HG03439 (cell line): Measurements from ENCODE around the gene ZNF337.
"Not testable (repeated sequence)": the region's sequence is repeated elsewhere in the genome, so short reads cannot be mapped to it uniquely, and the experiment has no call there.

Source experiments
- ATAC-seq: cut with Tn5 transposase; IDR thresholded peaks from one replicate; pipeline ENCODE4 v1.9.1; 2021; ENCODE audit warnings: mild to moderate bottlenecking, moderate library complexity; ENCODE audit not compliant: unreplicated experiment

Gene ZNF337

DNA sequence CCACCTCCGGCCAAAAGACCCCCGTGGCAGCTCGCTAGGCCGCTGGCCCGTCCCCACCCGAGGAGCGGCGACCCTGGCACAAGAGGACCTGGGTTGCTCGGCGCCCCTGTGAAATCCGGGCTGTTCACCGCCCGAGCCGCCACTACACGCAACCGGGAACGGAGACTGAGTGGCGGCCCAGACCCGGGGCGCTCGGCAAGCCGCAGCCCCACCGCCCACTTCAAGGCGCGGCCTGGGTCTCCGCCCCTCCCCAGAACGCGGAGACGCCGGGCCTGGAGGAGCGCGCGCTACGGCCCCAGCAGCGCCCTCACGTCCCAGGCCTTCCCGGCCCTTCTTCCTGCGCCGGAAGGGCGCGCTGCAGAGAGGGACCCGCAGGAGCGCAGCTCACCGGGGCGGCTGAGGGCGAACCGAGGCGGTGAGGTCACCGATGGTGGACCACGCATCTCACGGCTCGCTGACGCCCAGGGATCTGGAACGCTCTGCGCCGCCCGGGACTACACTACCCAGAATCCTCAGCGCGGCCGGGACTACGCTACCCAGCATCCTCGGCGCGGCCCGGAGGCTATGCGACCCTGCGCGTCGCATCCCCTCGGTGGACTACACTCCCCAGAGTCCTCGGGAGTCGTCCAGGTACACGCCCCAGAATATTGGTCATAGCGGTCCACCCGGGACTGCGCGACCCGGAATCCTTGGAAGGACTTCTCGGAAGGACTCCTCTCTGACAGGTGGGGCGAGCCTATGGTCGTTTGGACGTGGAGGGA is at the start of gene ZNF337:
TSS of gene ZNF337 (minus strand) at position 483 of the 761 bp plus-strand sequence. CDS start 10,436 bp downstream, outside the sequence.
- ATAC-seq = peak; percentile 99

DNA sequence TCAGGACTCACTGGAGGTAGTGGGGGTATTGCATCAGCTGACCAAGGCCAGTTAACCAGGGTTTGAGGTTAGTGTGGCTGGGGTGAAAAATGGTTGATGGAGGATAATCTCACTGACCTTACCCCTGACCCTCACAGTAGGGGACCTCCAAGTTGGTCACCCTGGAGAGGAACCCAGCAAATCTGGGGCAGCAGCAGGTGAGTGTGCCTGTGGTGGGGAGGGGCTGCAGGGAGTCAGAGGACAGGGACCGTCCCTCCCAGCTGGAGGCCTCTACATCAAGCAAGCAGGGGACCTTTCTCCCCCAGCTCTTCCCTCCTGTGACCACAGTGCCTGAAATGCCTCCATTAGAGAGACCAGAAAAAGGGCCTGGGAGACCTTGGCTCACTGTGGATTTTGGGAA is 49.1 kb upstream of the ZNF337 start:
- ATAC-seq = no peak

DNA sequence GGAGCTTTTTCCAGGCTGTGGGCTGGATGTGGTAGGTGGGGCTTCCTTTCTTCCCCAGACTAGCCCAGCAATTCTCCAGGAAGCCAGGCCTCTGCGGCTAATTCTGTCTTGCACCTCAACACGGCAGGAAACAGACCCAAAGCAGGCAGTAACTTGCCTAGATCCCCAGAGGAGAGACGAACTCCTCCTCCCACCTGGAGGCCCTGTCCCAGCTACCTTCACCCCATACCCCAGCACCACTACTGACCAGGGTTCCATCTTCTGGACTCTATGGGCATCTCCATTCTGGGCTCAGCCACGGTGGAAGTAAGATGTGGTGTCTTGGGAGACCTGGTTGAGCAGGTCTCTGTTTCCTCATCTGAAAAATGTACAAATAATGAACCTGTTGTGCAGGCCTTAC is 48.4 kb upstream of the ZNF337 start:
- ATAC-seq = no peak

DNA sequence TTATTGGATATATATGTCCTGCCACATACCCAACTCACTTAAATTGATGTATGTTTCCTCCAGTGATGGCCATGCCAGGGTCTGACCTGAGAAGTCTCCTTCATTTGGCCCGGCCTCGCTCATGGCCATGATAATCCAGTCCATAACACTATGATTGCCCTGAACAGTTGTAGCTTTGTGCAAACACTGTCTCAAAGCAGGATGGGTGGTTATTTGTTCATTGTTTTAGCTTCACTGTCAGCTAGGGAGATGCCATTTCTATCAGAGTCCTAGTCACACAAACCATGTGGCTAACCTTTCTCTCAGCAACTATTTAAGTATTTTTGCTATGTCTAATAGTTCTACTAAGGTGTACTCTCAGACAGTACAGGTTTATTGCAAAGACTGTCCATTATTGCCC is 47.6 kb upstream of the ZNF337 start:
- ATAC-seq = no peak

DNA sequence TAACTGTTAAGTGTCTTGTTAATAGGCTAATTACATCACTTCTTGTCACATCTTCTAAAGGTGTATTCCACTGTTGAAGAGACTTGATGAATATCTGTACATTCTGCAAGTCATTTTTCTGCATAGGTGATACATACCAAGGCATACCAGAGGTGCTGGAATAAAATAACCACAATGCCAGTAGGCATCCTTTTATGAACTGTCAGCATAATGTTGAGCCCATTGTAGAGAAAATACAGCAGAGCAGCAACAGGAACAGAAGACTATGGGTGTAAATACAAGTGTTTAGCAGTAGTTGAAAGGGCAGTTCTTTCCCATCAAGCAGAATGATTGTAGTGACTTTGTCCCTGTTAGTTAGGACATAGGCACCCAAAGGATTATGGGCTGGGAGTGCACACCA is 44.4 kb upstream of the ZNF337 start:
- ATAC-seq = no peak

DNA sequence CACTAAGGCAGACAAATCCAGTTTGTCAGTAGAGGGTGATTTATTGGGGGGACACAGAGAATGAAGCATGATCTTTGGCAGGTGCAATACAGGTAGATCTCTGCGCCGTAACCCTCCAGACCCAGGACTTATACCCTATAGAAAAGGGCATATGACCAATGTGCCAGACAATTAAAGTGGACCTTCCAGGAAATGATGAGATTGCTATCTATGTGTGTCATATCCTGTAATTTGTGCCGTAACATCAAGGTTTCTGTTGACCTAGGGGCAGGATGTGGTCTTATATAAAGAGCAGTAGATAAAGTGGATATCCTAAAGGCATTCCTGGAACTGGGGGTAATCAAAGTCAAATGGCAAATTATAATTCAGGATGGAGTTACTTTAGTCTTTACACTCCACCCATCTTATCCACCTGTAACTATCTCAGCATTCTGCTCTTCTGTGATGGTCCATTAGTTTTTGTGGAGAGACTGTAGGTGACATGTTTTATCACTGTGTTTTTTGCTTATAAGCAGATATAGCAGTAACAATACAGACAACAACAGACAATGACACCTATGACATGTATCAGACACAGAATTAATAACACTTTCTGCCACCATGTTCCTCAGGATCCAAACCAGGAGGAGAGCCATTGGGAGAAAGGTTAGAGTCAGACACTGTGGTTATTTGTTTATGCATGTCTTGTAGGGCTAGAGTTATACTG is 43.1 kb upstream of the ZNF337 start:
- ATAC-seq = no peak

DNA sequence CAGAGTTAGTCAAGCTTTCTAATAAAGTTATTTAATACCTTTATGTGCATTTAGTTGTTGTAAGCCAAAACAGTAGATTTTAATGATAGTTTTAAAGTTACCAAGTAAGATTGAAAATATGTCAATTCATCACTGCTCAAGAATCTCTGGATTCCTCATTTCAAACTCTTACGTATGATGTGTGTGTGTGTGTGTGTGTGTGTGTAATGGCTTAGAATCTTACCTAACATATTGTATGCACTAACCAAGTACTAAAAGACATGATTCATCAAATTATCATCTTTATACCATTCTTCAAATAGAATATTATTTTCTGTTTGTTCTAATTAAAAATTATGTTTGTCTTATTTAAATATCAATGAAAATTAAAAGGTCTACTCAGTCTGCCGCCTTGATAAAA is 41.5 kb upstream of the ZNF337 start:
- ATAC-seq = no peak

DNA sequence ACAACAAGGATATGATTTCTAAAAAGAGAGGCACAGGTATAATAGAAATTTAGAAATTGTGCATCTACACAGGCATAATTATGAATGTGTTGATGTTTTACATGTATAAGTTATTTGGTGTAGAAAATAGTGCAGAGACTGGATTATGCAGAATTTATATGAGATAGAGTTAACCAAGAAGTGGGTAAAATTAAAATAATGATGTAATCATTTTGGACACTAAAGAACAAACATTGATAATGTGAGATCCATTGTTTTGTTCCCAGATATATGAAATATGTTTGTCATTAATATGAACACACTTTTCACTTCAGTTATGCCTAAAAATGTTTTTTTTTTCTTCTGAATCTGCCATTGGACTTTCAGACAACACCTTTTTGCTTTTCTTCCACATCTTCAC is 37.2 kb upstream of the ZNF337 start:
- ATAC-seq = no peak

DNA sequence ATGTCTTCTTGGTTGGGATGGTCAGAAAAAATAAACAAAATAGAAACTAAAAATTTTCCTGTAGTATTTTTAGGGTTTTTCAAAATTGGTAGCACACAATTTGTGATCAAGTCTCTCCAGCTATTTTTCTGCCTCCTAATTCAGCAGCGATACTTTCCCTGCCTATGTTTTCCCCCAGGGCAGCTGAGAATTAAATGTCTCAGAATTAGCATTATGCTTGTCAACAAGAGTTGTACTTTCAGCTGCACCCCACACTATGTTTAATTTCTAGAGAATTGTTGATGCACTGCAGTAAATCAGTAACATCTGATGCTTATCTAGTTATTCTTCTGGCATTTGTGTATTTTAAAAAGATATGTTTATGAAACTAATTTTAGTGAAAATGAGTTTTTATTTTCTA is 34.2 kb upstream of the ZNF337 start:
- no peak for ATAC-seq

DNA sequence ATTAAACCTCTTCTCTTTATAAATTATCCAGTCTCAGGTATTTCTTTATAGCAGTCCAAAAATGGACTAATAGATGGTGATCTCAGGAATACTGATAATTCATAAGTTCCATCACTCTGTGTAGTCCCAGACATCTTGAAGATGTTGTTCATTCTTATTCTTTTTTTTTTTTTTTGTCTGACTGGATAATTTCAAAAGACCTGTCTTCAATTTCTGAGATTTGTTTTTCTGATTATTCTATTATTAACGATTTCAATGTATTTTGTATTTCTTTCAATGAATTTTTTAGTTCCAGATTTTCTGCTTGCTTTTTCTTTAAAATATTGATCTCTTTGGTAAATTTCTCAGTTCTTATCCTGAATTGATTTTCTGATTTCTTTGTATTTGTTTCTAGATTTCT is 29.7 kb upstream of the ZNF337 start:
- ATAC-seq = no peak

DNA sequence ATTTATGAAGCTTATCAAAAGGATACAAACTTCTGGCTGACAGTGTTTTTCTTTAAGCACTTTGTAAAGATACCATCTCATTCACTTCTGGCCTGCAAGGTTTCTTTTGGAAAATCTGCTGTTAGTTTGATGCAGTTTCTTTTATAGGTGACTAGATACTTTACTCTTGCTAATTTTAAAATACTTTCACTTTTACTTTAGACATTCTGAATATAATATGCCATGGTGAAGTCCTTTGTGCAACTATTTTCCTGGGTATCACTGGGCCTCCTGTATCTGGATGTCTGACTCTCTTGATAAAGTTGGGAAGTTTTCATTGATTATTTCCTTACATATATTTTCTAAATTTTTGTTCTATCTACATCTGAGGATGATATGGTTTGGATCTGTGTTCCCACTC is 29.0 kb upstream of the ZNF337 start:
- no peak for ATAC-seq

DNA sequence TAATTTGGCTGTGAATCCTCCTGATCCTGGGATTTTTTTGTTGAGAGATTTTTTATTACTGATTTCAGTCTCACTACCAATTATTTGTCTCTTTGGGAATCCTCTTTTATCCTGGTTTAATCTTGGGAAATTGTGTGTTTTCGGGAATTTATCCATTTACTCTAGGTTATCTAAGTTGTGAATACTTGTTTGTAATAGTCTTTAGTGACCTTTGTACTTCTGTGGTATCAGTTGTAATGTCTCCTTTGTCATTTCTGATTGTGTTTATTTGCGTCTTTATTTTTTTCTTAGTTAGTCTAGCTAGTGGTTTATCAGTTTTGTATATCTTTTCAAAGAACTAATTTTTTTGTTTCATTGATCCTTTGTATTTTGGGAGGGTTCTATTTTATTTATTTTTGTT is 27.3 kb upstream of the ZNF337 start:
- ATAC-seq = no peak

DNA sequence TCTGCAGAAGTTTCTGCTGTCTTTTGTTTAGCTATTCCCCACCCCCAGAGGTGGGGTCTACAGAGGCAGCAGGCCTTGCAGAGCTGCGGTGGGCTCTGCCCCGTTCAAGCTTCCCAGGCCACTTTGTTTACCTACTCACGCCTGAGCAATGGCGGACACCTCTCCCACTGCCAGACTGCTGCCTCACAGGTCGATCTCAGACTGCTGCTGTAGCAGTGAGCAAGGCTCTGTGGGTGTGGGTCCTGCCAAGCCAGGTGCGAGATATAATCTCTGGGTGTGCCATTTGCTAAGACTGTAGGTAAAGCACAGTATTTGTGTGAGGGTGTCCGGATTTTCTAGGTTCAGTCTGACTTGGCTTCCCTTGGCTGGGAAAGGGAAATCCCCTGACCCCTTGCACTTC is 23.6 kb upstream of the ZNF337 start:
- ATAC-seq = no peak

DNA sequence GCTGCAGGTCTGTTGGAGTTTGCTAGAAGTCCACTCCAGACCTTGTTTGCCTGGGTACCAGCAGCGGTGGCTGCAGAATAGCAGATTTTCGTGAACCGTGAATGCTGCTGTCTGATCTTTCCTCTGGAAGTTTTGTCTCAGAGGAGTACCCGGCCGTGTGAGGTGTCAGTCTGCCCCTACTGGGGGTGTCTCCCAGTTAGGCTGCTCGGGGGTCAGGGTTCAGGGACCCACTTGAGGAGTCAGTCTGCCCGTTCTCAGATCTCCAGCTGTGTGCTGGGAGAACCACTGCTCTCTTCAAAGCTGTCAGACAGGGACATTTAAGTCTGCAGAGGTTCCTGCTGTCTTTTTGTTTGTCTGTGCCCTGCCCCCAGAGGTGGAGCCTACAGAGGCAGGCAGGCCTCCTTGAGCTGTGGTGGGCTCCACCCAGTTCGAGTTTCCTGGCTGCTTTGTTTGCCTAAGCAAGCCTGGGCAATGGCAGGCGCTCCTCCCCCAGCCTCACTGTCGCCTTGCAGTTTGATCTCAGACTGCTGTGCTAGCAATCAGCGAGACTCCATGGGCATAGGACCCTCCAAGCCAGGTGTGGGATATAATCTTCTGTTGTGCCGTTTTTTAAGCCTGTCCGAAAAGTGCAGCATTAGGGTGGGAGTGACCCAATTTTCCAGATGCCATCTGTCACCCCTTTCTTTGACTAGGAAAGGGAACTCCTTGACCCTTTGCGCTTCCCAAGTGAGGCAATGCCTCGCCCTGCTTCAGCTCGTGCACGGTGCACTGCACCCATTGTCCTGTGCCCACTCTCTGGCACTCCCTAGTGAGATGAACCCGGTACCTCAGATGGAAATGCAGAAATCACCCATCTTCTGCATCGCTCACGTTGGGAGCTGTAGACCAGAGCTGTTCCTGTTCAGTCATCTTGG is 22.5 kb upstream of the ZNF337 start:
- ATAC-seq = not testable (repeated sequence)

DNA sequence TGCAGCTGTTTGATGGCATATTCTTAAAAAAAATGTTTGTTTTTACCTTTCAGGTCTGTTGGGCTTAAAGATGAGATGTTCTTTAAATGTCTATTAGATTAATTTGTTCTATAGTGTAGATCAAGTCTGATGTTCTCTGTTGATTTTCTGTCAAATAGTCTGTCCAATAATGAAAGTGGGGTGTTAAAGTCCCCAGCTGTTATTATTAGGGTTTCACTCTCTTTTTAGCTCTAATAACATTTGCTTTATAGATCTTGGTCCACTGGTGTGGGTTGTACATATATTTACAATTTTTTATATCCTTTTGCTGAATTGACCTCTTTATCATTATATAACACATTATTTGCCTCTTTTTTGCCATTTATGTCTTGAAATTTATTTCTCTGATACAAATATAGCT is 11.0 kb upstream of the ZNF337 start:
- no peak for ATAC-seq

DNA sequence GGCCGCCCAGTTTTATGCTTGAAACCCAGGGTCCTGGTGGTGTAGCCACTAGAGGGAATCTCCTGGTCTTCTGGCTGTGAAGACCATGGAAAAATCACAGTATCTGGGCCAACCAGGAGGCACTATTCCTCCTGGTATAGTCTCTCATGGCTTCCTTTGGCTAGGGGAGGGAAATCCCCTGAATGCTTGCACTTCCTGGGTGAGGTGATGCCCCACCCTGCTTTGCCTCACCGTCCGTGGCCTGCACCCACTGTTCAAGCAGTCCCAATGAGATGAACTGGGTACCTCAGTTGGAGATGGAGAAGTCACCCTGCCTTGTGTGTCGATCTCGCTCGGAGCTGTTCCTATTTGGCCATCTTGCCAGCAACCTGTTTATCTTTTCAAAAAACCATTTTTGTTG is 10.1 kb upstream of the ZNF337 start:
- no peak for ATAC-seq

DNA sequence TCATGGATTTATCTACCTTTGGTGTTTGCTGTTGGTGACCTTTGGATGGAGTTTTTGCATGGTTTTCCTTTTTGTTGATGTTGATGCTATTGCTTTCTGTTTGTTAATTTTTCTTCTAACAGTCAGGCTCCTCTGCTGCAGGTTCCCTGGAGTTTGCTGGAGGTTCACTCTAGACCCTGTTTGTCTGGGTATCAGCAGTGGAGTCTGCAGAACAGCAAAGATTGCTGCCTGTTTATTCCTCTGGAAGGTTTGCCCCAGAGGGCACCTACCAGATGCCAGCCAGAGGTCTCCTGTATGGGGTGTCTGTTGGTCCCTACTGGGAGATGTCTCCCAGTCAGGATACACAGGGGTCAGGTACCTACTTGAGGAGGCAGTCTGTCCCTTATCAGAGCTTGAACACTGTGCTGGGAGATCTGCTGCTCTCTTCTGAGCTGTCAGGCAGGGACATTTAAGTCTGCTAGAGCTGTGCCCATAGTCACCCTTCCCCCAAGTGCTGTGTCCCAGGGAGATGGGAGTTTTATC is 9.2 kb upstream of the ZNF337 start:
- no peak for ATAC-seq

DNA sequence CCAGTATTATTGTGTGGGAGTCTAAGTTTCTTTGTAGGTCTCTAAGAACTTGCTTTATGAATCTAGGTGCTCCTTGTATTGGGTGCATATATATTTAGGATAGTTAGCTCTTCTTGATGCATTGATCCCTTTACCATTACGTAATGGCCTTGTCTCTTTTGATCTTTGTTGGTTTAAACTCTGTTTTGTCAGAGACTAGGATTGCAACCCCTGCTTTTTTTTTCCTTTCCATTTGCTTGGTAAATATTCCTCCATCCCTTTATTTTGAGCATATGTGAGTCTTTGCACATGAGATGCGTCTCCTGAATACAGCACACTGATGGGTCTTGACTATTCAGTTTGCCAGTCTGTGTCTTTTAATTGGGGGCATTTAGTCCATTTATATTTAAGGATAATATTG is 7.7 kb upstream of the ZNF337 start:
- ATAC-seq = not testable (repeated sequence)

DNA sequence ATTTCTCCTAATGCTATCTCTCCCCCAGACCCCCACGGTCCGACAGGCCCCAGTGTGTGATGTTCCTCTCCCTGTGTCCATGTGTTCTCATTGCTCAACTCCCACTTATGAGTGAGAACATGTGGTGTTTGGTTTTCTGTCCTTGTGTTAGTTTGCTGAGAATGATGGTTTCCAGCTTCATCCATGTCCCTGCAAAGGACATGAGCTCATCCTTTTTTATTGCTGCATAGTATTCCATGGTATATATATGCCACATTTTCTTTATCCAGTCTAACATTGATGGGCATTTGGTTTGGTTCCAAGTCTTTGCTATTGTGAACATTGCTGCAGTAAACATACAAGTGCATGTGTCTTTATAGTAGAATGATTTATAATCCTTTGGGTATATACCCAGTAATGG is 4.2 kb upstream of the ZNF337 start:
- not testable (repeated sequence) for ATAC-seq

DNA sequence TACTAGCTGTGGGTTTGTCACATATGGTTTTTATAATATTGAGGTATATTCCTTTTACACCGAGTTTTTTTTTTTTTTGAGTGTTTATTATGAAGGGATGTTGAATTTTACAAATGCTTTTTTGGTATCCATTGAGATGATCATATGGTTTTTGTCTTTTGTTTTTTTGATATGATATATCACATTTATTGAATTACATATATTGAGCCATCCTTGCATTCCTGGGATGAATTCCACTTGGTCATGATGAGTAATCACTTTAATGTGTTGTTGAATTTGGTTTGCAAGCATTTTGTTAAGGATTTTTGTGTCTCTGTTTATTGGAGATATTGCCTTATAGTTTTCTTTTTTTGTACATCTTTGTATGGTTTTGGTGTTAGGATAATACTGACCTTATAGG is 3.3 kb upstream of the ZNF337 start:
- no peak for ATAC-seq

DNA sequence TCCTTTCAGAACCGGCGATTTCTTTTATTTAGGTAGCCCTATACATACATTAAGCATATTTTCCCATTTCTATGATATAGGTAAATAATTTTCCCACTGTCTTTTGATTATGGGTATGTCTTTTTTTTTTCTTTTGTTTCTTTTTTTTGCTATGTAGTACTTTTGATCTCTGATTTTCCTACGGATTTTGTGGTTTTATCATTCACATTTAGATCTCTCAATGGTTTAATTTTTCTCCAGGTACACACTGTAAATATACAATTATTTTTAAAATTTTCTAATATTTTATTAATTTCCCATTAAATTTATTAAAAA is 436 bp upstream of the ZNF337 start:
- ATAC-seq = no peak
